Measurements from ENCODE around the gene PPIH.

PPIH gene

GRCh38 chr1:42674214-42674613 is 16.0 kb downstream of the PPIH start:
- TF ChIP-seq CTCF (IDR thresholded peaks at IDR 0.05; ENCODE audit: low read depth, low read length) = no peak
- no peak for DNase-seq (ENCODE audit: low read depth, low spot score)
- H3K4me3 ChIP-seq (ENCODE audit: low read depth, low read length) = no peak overlapping the region
- in situ Hi-C loops (cut with HindIII; ENCODE audit: low sequenced_read_pairs) = no loop called here

- in situ Hi-C loops (cut with HindIII; ENCODE audit: low sequenced_read_pairs) = no loop called here
- no peak overlapping the region for H3K4me3 ChIP-seq (ENCODE audit: low read depth, low read length)
- no peak for DNase-seq (ENCODE audit: low read depth, low spot score)
- no peak for TF ChIP-seq CTCF (IDR thresholded peaks at IDR 0.05; ENCODE audit: low read depth, low read length)
These were observed 16.5 kb downstream of the PPIH start for GRCh38 chr1:42674682-42675081.

GRCh38 chr1:42675467-42675866 is 17.2 kb downstream of the PPIH start:
- no peak overlapping the region for H3K4me3 ChIP-seq (ENCODE audit: low read depth, low read length)
- DNase-seq (ENCODE audit: low read depth, low spot score) = no peak
- TF ChIP-seq CTCF (IDR thresholded peaks at IDR 0.05; ENCODE audit: low read depth, low read length) = no peak
- in situ Hi-C loops (cut with HindIII; ENCODE audit: low sequenced_read_pairs) = no loop called here

GRCh38 chr1:42676534-42677087 is 18.4 kb downstream of the PPIH start:
- DNase-seq (ENCODE audit: low read depth, low spot score) = no peak
- H3K4me3 ChIP-seq (ENCODE audit: low read depth, low read length) = no peak overlapping the region
- in situ Hi-C loops (cut with HindIII; ENCODE audit: low sequenced_read_pairs) = no loop called here
- TF ChIP-seq CTCF (IDR thresholded peaks at IDR 0.05; ENCODE audit: low read depth, low read length) = no peak

GRCh38 chr1:42679364-42679983 is 21.3 kb downstream of the PPIH start:
- no peak for DNase-seq (ENCODE audit: low read depth, low spot score)
- TF ChIP-seq CTCF (IDR thresholded peaks at IDR 0.05; ENCODE audit: low read depth, low read length) = no peak

GRCh38 chr1:42680055-42680454 is 21.8 kb downstream of the PPIH start:
- no peak for DNase-seq (ENCODE audit: low read depth, low spot score)
- in situ Hi-C loops (cut with HindIII; ENCODE audit: low sequenced_read_pairs) = no loop called here
- H3K4me3 ChIP-seq (ENCODE audit: low read depth, low read length) = no peak overlapping the region
- TF ChIP-seq CTCF (IDR thresholded peaks at IDR 0.05; ENCODE audit: low read depth, low read length) = no peak

More at GRCh38 chr1:42679364-42679983, 21.3 kb downstream of the PPIH start:
- in situ Hi-C loops (cut with HindIII; ENCODE audit: low sequenced_read_pairs) = no loop called here
- H3K4me3 ChIP-seq (ENCODE audit: low read depth, low read length) = no peak overlapping the region
